GM21528 (cell line): ENCODE measurements around the gene SKIDA1.
A peak's percentile ranks its signal among the peaks of the same experiment; 100 is the strongest.

Experiments
- ATAC-seq: cut with Tn5 transposase; IDR thresholded peaks from one replicate; pipeline ENCODE4 v1.9.1; 2021; ENCODE audit warnings: mild to moderate bottlenecking, moderate library complexity; ENCODE audit not compliant: unreplicated experiment, low FRiP score

Gene SKIDA1

DNA sequence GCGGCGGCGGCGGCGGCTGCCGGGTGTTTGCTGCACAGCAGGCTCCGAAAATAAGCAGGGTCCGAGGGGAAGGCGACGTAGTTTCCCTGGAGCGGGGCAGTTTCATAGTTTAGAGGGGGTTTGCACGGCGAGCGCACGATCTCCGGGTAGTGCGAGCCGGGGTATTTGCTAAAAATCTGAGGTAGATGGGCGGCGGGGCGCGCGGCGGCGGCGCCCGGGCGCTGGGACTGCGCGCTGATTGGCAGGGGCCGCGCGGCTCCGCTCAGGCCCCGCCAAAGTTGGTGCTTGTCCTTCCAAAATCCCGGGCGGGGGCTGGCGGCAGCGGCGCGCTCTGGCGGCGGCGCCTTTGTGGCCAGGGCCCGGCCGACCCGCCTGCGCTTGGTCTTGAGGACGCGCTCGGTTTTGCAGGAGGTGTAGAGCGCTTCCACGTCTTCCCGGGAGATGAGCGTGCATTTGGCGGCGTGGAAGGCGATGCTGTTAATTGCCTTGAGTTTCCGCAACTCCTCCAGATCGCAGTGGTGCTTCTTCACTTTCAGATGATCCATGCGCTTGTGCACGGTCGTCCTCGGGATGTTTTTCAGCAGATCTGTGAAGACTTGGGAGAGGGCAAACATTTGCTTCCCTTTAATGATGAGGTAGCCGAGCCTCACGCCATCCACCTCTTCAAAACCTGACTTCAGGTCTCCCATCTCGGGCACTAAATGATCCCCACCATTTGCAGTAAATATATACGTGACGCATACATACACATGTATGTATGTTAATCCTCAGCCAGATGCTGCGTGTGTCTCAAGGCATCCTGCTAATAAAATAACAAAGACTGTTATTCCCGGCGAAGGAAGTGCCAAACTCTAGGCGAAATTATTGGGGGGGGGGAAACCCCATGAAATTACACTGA lies 8.1 kb downstream of the SKIDA1 start:
- ATAC-seq: peak; percentile 64

DNA sequence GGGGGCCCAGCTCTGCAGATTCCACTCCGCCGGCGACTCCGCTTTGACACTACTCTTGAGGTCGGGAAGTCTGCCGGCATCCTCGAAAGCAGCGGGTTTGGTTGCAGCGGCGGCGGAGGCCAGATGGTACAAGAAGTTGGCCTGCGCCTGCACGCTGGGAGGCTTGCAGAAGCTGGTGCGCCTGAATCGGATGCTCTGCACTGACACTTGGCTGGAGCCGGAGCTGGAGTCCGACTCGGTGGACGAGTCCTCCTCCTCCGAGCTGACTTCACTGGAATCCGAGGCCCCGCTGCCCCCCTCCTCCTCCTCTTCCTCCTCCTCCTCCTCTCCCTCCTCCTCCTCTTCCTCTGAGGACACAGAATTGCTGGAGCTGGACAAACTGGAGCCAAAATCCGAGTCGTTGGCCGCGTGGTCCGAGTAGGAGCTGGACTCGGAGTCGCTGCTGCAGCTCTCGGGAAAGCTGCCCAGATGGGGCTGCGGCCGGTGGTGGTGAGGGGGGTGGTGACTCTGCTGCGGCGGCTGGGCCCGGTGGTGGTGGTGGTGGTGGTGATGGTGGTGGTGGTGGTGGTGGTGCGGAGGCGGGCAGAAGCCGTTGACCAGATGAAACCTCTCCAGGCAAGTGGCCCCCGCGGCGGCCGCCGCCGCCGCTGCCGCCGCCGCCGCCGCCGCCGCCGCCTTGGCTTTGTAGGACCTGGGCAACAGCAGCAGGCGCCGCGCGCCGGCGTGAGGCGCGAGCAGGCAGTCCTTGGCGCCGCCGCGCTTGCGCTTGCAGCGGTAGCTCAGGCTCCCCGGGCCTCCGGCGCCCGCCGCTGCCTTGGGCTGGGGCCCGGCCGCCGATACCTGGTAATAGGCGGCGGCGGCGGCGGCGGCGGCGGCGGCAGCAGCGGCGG lies 9.0 kb downstream of the SKIDA1 start:
- ATAC-seq: peak; percentile 56

DNA sequence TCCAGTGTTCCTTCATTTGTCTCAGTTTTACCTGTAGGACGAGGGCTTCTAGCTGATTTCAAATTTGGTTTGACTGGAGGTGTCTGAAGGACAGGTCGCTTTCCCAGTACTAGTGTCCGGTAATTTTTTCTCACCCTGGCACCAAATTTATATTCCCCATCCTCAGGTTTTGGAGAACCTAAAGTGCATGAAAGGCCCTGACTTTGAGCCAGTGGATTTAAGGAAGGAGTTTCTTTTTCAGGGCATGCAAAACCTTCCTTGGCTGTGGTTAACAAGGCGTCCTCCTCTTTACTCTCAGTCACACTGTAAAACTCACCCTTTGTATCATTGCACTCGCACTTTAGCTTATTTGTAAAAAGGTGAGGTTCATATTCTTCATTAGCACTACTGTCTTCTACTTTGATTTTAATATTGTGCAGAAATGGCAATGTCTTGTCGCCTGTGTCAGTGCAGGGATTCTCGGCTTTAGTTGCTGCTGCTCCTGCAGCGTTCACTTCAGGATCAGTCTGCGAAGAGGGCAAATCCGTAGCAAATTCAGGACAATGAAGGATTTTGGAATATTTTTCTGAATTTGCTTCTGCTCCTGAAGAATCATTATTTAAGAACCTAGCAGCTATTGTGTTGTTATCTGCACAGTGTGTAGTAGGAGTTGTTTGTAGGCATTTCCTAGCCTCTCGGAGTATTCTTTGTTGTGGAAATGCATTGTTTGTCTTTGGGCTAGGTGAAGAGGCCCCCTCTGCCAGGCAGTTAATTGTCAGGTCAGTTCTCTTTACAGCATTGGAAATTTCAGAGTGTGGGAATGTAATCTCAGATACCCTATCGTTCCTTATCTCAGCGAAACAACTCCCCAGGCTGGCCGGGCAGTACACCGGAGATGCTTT lies 9.9 kb downstream of the SKIDA1 start:
- ATAC-seq: no peak

DNA sequence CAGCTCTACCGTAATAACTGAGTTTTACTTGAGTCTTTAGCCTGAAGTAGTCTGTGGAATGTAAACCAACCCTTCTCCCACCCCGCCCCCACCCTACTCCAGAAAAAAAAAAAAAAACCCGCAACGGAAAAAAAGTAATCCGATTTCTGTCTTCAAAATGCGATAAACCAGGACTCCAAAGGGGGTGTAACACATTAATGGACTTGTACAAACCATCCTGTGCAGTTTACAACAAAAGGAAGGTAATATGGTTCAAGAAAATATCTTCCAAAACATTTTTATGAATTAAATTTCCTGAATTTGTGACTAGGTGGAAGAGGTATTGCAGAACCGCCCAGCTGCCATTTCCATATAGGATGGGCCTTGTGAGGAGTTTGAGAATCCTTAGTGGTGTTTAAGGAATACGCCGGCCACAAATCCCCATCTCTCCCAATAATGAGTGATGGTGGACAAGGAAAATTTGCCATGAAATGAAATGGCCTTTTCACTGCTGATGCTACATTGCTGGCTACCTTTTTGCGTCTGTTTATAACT lies 10.6 kb downstream of the SKIDA1 start:
- no peak for ATAC-seq

DNA sequence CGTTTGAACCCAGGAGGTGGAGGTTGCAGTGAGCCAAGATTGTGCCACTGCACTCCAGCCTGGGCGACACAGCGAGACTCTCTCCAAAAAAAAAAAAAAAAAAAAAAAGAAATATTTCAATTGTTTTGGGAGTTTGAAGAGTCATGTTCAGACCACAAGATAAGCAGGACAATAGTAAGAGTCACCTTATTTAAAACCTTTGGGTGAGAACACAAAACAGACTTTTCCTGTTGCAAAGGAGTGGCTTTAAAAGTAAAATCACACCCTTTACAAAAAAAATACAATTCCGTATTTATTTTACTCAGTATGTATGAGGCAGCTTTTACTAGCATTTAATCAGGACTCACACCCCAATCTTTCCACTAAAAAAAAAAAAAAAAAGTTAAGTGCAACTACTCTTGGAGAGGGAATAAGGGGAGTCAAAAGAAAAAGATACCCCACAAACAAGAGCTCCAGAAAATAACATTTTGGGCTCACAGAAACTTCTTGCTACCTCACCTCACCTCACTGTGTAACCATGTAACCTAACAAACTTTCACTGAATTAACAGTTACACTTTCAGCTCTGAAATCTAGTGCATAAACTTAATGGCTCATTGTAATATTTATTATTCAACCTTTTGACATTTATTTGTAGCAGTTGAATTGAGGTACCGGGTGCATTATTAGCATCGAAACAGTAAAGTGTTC lies 11.2 kb downstream of the SKIDA1 start:
- ATAC-seq: no peak

DNA sequence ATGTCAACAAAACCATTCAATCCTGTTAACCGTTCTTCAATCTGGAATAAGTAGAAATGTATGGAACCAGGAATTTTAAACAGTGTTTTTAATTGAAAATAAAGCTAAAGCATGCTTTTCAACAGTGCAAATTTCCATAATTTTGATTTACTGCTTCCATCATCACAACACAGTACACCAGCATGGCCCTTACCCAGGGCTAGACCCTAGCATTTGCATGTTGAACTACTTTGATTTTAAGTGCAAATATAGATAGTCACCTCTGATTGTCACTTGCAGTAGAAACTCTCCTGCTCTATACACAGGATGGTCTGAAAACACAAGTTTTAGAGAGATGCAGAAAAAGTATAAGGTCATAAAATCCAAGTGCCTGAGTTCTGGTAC lies 12.1 kb downstream of the SKIDA1 start:
- ATAC-seq: no peak

DNA sequence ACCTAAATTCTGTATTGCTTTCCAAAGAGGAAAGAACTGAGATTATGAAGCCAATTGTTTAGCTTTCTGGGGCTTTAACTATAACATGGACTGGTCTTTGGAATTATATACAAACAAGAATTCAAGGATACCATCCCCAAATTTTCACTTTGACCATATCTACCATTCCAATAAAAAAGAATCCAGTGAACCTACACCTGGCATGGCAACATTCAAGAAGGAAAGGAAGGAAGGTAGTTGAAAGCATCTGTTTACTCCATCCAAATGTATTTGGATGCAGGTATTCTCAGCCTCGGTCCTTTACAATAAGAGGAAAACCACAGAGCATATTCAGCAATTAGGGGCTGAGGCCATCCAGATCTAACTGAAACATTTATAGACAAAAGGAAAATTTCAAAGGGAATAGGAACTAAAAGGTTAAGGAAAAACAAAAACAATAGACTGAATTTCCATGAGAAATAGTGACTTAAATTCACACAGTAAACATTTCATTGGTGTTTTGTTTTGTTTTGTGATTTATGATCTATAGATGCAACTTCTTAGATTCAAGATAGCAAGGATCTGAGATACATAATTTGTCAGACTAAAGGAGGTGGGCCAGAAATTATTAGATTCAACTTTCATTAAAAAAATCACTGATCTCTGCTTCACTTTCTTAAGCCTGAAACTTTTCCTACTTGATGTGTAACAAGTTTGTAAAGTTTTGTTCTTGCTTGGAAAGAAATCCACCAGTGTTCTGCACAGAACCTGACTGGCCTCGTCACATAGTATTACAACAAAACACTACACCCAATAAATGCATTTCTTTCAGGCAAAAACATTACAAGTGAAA lies 12.7 kb downstream of the SKIDA1 start:
- ATAC-seq: no peak

DNA sequence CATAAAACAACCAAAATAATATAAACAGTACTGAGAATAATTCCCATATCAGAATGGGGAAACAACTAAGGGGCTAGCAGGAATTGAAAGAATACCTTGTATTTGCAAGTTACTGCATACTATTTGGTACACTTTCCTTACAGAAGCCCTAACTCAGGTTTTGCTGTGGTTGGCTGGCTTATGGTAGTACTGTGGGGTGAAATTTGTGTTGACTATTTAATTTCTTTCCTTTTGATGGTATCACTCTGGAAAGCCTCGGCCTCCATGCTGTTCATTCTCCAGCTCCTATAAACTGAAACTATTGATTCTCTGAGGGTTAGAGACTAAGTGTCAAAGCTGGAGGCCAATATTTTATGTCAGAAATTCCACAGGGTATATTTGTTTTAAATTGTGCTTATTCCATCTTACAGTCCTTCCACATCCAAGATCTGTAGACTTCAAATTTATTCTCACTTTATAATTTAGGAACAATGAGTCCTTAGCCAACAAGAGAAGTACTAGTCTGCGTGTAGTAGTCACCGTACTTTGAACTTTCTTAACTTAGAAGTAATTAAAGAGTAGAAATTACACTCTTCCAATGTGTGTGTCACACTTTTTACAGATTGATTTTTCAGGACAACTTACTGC lies 13.4 kb downstream of the SKIDA1 start:
- no peak for ATAC-seq

DNA sequence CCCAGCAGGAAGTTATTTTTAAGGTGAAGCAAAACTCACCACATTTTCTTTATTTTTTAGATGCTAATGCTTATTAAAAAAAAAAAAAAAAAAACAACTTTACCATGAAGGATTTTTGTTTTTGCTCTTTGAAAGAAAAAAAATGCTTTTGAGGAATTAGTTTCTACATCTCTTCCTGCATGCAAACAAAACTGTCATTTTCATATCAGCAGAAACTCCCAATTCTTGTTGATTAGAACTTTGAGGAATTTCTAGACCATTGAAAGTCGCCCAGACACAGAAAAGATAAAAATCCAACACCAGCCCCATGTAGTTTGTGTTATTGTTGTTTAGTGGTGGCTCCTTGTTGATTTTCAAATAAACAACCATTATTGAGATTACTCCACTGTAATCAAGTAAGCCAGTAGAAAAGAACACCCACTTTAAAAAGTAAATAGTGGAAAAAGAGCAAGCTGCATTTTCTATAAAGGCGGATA lies 14.3 kb downstream of the SKIDA1 start:
- ATAC-seq: no peak

DNA sequence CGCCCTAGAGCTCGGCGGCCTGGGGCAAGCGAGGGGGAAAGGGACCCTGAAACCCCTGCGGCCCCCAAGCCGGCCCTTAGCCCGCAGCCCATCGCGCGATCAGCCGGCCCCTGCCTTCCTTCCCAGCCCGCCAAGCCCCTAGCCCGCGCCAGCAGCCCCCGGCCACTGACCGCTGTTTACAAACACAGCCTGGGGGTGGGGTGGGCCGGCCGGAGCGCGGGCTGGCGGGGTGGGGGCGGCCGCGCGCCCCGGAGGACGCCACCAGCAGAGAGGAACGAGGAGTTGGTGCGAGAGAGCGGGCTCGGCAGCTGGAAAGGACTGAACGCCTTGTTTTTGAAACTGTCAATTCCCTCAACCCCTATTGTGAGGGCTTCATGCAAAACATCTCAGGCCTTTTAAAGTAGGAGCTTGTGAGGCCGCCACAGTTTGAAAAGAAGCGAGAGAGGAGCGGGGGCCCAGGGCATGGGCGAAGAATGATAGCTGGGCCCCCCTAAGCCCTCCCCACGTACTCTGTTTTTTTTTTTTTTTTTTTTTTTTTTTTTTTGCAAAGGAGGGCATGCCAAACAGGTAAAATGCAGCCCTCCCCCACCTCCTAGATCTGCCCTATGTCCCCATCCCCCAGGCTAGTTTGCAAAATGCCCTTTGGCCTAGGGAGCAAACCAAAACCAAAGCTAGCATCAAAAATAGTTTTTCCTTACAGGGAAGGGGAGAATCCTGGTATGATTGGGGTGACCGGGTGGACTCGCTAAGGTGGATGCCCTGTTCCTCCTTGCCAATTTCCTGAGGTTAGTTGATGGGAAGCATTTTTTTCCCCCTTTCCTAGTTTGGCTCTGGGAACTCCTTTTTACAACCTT lies 15.0 kb downstream of the SKIDA1 start:
- ATAC-seq: no peak

DNA sequence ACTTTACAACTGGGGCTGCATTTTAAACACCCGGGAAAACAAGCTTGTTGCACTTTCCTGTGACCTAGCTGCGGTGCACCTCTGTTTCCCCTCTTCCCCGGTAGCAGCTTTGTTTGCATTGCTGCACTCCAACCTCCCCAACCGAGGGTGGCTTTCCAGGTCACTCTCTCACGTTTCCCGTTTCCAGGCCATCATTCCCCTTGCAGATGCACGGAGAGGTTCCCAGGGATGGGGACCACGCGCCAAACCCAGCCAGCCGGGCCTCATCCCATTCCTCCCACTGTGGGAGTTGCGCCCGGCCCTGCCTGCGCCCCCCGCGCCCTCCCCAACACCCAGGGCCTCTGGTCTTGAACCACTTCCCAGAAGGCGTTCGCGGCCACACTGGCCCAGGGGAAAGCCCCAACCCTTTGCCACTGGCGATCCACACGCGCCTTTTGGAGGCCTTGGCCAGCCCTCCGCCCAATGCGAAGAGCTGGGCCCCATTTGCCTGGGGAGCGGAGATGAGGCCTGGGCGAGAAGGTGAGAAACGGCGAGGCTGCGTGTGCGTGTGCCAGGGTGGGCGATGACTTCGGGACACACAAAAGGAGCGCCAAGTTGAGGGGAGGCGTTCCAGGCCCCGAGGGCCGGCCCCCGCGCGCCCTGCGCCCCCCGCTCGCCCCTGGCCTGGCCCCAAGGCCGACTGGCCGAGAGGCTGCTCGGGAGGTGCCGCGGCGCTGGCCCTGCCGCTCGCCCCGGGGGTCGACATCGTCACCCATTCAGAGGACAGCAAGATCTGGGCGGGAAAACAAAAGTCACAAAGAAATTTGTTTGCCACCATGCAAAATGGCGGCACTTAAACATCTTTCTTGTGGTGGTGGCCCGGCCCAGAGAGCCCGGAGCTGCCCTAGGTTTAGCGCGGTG lies 15.9 kb downstream of the SKIDA1 start:
- no peak for ATAC-seq

DNA sequence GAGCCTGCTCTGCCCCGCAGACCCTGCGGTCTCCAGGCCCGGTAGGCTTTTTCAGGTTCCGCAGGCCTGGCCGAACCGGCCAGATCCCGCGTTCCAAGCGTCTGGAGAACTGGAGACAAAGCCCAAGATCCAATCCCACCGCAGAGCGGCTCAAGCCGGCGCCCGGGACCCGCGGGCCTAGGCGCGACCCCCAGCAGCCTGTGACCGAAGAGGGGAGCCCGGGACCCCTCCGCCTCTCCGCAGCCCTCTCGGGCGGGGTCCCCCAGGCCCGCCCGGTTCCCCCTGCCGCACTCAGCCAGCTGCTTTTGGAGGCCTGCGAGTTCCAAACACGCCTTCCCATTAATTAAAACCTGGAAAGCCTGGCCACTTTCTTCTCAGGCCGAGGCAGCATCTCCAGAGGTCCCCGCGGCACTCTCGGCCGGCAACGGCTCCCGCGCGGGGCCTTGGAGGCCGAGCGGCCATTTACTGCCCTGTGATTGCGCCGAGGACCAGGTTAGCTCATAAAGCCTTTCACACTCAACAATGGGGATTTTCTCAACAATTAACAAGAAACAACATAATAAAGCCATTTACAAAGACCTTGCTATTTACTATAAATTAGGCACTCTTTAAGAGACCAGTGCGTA lies 16.7 kb downstream of the SKIDA1 start:
- no peak for ATAC-seq

DNA sequence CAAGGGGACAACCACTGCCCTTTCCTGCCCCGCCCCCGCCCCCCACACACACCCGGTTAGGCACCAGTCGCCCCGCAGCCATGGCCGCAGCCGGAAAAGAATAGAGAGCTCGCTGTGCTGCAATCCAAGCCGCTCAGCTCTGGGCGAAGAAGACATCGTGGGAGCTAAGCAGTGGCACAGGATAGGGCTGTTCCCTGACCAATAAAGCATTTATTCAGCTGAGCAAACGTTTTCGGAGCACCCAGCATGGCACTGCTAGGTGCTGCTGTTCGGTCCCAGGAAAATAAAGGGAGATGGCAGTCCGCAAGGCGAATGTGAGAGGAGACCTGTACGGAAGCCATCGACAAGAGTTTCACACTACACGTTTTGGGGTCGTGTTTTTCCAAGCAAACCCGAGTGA lies 18.3 kb downstream of the SKIDA1 start:
- no peak for ATAC-seq

DNA sequence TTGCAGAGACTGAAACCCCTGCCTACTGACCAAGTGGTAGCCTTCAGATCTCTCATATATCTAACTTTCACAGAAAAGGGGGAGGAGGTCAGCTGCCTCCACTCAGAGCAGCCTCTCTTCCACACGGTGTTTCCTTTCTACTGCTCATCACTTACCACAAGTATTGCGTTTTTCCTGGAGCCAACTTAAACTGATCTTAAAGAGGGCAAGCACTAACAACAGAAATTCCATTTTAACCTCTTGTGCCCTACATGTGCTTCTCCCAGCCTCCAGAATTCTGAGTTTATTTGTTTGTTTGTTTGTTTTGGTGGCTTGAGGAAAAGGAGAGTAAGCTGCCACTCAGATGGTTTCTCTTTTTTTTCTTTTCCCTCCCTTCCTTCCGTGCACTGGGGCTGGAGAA lies 19.1 kb downstream of the SKIDA1 start:
- ATAC-seq: no peak

DNA sequence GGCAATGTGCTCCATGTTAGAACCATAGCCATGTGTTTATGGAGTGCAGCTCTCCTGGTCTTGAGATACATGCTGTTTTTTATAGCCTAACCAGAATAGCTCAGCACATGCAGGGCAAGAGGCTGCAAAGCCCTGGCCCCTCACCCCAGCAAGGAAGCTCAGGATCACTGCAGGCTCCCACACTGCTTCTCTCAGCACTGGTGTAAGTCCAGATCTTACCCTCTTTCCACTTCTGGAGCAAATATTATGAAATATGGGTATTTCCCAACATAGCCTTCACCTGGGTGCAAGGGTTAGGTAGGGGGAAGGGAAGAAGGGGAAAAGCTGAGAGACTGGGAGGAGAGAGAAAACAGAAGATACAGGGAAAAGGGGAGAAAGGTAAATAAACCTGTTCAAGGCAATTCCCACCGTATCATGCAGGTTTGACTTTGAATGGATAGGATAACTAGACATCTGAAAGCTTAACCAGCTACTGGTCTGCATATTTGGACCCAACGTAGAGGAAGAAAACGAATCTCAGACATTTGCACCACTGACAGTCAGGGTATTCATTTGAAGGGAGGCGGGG lies 19.7 kb downstream of the SKIDA1 start:
- ATAC-seq: no peak

DNA sequence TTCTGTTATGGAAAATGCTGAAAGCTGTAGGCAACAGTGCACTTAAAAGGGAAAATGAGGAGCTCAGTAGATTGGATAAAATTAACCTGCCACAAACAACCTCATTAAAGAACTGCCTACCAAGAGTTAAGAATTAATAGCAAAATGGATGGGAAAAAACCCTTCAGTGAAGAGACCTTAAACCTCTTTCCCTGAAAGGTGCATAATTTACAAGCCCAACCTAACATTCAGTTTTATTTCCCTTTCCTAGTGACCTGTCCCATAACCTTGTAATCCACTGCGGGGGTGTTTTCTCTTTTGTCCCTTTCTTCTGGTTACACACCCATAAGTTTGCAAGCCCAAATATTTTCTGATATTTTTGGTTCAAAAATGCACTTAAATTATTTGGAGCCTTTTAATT lies 21.9 kb downstream of the SKIDA1 start:
- ATAC-seq: no peak
